CD4-positive, CD25-positive, alpha-beta regulatory T cell (primary cell): ENCODE measurements around the gene DNAJA2. TPM values are rescaled to one million over a fixed set of nuclear protein-coding genes. Genes with fewer than 3 reads are reported as not detected.

Experiments used
- ATAC-seq, 2 donors: fragments of 150-1000 bp; cut with Tn5 transposase; one replicate each; pipeline ENCODE4 v1.10.0; 2021; ENCODE audit warnings: low read depth in 2 of 2, moderate number of reproducible peaks in 2 of 2, moderate library complexity in 1 of 2
- DNase-seq, 3 donors: peaks; one replicate each; pipeline versions ENCODE4 v3.0.0 to v3.0.0-alpha.2; 2012 to 2022; ENCODE audit warnings: mixed read lengths in 1 of 3
- H3K27ac ChIP-seq: one replicate; pipeline ENCODE4 v1.7.0; 2013; ENCODE audit warnings: mild to moderate bottlenecking, low read length; ENCODE audit not compliant: insufficient read depth, poor library complexity, severe bottlenecking
- H3K27me3 ChIP-seq: one replicate; pipeline ENCODE4 v1.7.0; 2013; ENCODE audit warnings: low read length; ENCODE audit not compliant: control insufficient read depth, insufficient read depth
- H3K36me3 ChIP-seq: one replicate; pipeline ENCODE4 v1.7.0; 2013; ENCODE audit warnings: mild to moderate bottlenecking, low read length, moderate library complexity; ENCODE audit not compliant: control insufficient read depth, insufficient read depth
- H3K4me1 ChIP-seq: 2 replicates; pipeline ENCODE4 v1.7.0; 2013; ENCODE audit warnings: mild to moderate bottlenecking, low read length; ENCODE audit not compliant: insufficient read depth, control insufficient read depth, poor library complexity, severe bottlenecking
- H3K4me3 ChIP-seq: one replicate; pipeline ENCODE4 v1.7.0; 2013; ENCODE audit warnings: low read depth, mild to moderate bottlenecking, low read length, moderate library complexity
- H3K9me3 ChIP-seq, 2 experiments: 1 replicate in 1 of 2; 2 replicates in 1 of 2; pipeline ENCODE4 v1.7.0; 2013; ENCODE audit warnings: low read length in 2 of 2, mild to moderate bottlenecking in 1 of 2, moderate library complexity in 1 of 2; ENCODE audit not compliant: control insufficient read depth in 2 of 2
- H3K27ac Mint-ChIP-seq, 3 donors: one replicate each; pipeline ENCODE4 v1.8.0; 2020 to 2022; ENCODE audit warnings: mild to moderate bottlenecking in 3 of 3, mixed read lengths in 3 of 3, moderate library complexity in 2 of 3
- H3K27me3 Mint-ChIP-seq: one replicate; pipeline ENCODE4 v1.8.0; 2022; ENCODE audit warnings: mild to moderate bottlenecking, mixed read lengths
- H3K36me3 Mint-ChIP-seq: one replicate; pipeline ENCODE4 v1.8.0; 2020; ENCODE audit warnings: mixed read lengths
- H3K4me1 Mint-ChIP-seq, 4 donors: one replicate each; pipeline ENCODE4 v1.8.0; 2020 to 2022; ENCODE audit warnings: mixed read lengths in 4 of 4, mild to moderate bottlenecking in 1 of 4
- H3K4me3 Mint-ChIP-seq, 4 donors: one replicate each; pipeline ENCODE4 v1.8.0; 2020 to 2022; ENCODE audit warnings: mild to moderate bottlenecking in 4 of 4, mixed read lengths in 4 of 4, moderate library complexity in 3 of 4
- H3K9me3 Mint-ChIP-seq, 7 donors: one replicate each; pipeline ENCODE4 v1.8.0; 2020 to 2022; ENCODE audit warnings: mixed read lengths in 7 of 7, mild to moderate bottlenecking in 3 of 7, moderate library complexity in 2 of 7
- polyA plus RNA-seq, 4 donors: library from polyadenylated mRNA; unstranded; fragments of 300-500 nt; fragmentation: Illumina TruSeq; gene quantifications; one replicate each; pipeline ENCODE4 v1.2.3, GENCODE V29; 2021
- total RNA-seq: library from RNA; stranded (reverse); gene quantifications from one replicate; pipeline ENCODE4 v1.2.3, GENCODE V29; 2022

DNAJA2 gene
- total and polyA plus RNA-seq, 5 donors from 2014 or later = 90.8 to 110 (median 94.8) TPM

GRCh38 chr16:46906360-46907060 lies 67.0 kb downstream of the DNAJA2 start:
- Mint-ChIP-seq H3K4me3 (no peak overlapping the region), H3K9me3 (no peaks in the 10 kb centered on the region), H3K4me1 (peaks cover 5 to 13% (median 7%) of the 10 kb centered on the region in 4 donors), H3K27ac (no peak overlapping the region), H3K27me3 (peaks cover 13% of the 10 kb centered on the region), H3K36me3 (no peaks in the 10 kb centered on the region)
- no peaks in the 10 kb centered on the region for H3K9me3 ChIP-seq
- no peak overlapping the region for H3K27ac ChIP-seq
- no peak overlapping the region for H3K4me3 ChIP-seq
- DNase-seq (no peak), ATAC-seq (no peak)
- H3K27me3 ChIP-seq = no peaks in the 10 kb centered on the region
- H3K36me3 ChIP-seq = no peaks in the 10 kb centered on the region
- H3K4me1 ChIP-seq = no peaks in the 10 kb centered on the region

Other genes with a start within 250 kb of the DNAJA2 start
- not detected for gene MYLK3, start 225.3 kb downstream of the DNAJA2 start, total RNA-seq
- gene MYLK3, start 225.3 kb downstream of the DNAJA2 start, polyA plus RNA-seq = not detected
- gene C16orf87, start 142.5 kb downstream of the DNAJA2 start, total RNA-seq = 24.6 TPM
- 10 to 100 TPM; 13.1 to 22.6 (median 15.8) TPM for gene C16orf87, start 142.5 kb downstream of the DNAJA2 start, polyA plus RNA-seq
- 0.81 TPM for gene GPT2, start 89.3 kb downstream of the DNAJA2 start, total RNA-seq
- under 1 TPM; 0.33 to 0.71 (median 0.37) TPM for gene GPT2, start 89.3 kb downstream of the DNAJA2 start, polyA plus RNA-seq
- 7.1 TPM for gene NETO2, start 170.3 kb upstream of the DNAJA2 start, total RNA-seq
- gene NETO2, start 170.3 kb upstream of the DNAJA2 start, polyA plus RNA-seq = 1 to 10 TPM; 4.6 to 9.2 (median 6.2) TPM